Osteoblast (primary cell): ENCODE measurements around the gene MPI. TPM values are rescaled to one million over a fixed set of nuclear protein-coding genes. Genes with fewer than 3 reads are reported as not detected.
A peak's percentile ranks its signal among the peaks of the same experiment; 100 is the strongest.
"Not testable (repeated sequence)": the region's sequence is repeated elsewhere in the genome, so short reads cannot be mapped to it uniquely, and the experiment has no call there.

Experiments
- DNase-seq: peaks from one replicate; pipeline ENCODE4 v3.0.0; 2011; ENCODE audit warnings: low spot score, mixed read lengths; ENCODE audit not compliant: insufficient read length; ENCODE audit errors: missing footprints
- H2AFZ ChIP-seq: 2 replicates; pipeline ENCODE4 v1.6.0; 2011; ENCODE audit warnings: mild to moderate bottlenecking, low read length
- H3K27ac ChIP-seq: 2 replicates; pipeline ENCODE4 v1.5.1; 2011; ENCODE audit warnings: mild to moderate bottlenecking, low read depth, low read length, moderate library complexity
- H3K27me3 ChIP-seq: 2 replicates; pipeline ENCODE4 v1.6.0; 2012; ENCODE audit warnings: mild to moderate bottlenecking, control low read depth, inconsistent platforms, low read length, moderate library complexity; ENCODE audit not compliant: insufficient read depth
- H3K36me3 ChIP-seq: 2 replicates; pipeline ENCODE4 v1.5.1; 2011; ENCODE audit warnings: mild to moderate bottlenecking, low read length, control low read depth, moderate library complexity; ENCODE audit not compliant: insufficient read depth
- H3K4me1 ChIP-seq: 2 replicates; pipeline ENCODE4 v1.5.1; 2011; ENCODE audit warnings: mild to moderate bottlenecking, low read length, control low read depth, moderate library complexity; ENCODE audit not compliant: insufficient read depth
- H3K4me2 ChIP-seq: 2 replicates; pipeline ENCODE4 v1.6.0; 2011; ENCODE audit warnings: mild to moderate bottlenecking, low read length; ENCODE audit not compliant: insufficient read depth
- H3K4me3 ChIP-seq: fragments of 200-600 bp; sonication (generic); 3 replicates; pipeline ENCODE4 v1.5.1; 2012; ENCODE audit warnings: mild to moderate bottlenecking, low read length, inconsistent platforms; ENCODE audit not compliant: insufficient read depth
- H3K79me2 ChIP-seq: 2 replicates; pipeline ENCODE4 v1.6.0; 2012; ENCODE audit warnings: mild to moderate bottlenecking, low read length, control low read depth, inconsistent platforms; ENCODE audit not compliant: insufficient read depth
- H3K9me3 ChIP-seq: 2 replicates; pipeline ENCODE4 v1.5.1; 2011; ENCODE audit warnings: low read depth, low read length, control low read depth
- H4K20me1 ChIP-seq: 2 replicates; pipeline ENCODE4 v1.6.0; 2012; ENCODE audit warnings: mild to moderate bottlenecking, low read length, control low read depth; ENCODE audit not compliant: insufficient read depth
- total RNA-seq: library from RNA; depleted of rRNA; stranded (reverse); fragments of >200 nt; gene quantifications from 2 replicates; pipeline ENCODE4 v1.2.3, GENCODE V29; 2012
- TF ChIP-seq, protein P1 (sequence below): IDR thresholded peaks from 2 replicates; pipeline ENCODE4 v1.5.1; 2011; ENCODE audit warnings: mild to moderate bottlenecking, low read depth, low read length, moderate library complexity; ENCODE audit errors: extremely low read depth

MPI gene
- total RNA-seq, 1 donor: 54.3 TPM

DNA sequence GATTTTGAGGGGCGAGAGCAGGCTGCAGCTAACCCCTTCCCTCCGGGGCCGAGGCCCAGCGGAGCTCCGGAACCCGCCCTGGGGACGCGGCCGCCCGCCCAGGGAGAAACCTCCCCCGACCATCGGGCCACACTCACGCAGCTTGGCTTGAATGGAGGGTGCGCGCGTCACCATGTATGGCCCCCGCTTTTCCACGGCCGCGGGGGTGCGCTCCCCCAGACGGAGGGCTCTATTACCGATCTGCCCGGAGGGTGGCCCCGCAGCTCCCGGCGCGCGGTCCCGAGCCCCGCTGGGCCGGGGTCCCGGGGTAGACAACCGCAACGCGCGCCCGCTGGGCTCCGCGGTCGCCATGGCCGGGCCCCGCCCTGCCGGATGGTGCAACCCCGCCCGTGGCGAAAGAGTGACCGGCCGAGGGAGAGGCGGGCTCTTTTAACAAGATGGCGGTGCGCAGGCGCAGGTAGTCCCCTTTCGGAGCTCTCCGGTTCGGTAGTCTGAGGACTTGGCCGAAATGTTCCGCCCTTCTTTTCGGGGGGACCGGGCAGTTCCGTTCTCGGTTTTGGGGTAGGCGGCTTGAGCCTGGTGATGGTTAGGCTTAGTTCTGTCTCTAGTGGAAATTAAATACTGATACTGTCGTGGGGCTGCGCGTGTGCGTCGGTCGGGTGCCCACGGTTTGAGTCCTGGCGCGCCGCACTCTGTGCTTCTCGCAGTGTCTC is 16.8 kb downstream of the MPI start, which contains the start of gene FAM219B:
TSS of gene FAM219B (minus strand) at position 402 of the 713 bp plus-strand sequence. CDS start at position 351, 51 bp downstream.
- TF ChIP-seq, protein P1, sequence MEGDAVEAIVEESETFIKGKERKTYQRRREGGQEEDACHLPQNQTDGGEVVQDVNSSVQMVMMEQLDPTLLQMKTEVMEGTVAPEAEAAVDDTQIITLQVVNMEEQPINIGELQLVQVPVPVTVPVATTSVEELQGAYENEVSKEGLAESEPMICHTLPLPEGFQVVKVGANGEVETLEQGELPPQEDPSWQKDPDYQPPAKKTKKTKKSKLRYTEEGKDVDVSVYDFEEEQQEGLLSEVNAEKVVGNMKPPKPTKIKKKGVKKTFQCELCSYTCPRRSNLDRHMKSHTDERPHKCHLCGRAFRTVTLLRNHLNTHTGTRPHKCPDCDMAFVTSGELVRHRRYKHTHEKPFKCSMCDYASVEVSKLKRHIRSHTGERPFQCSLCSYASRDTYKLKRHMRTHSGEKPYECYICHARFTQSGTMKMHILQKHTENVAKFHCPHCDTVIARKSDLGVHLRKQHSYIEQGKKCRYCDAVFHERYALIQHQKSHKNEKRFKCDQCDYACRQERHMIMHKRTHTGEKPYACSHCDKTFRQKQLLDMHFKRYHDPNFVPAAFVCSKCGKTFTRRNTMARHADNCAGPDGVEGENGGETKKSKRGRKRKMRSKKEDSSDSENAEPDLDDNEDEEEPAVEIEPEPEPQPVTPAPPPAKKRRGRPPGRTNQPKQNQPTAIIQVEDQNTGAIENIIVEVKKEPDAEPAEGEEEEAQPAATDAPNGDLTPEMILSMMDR: no peak
- Histone ChIP-seq H3K36me3 (peaks cover 30% of the 10 kb centered on the region), H3K27me3 (no peaks in the 10 kb centered on the region), H3K79me2 (peaks cover 22% of the 10 kb centered on the region), H3K9me3 (no peaks in the 10 kb centered on the region), H3K4me3 (peak within 1 kb of the TSS; percentile 86), H4K20me1 (no peaks in the 10 kb centered on the region), H2AFZ (peak within 1 kb of the TSS; percentile 95), H3K4me1 (peaks cover 16% of the 10 kb centered on the region), H3K27ac (peak within 1 kb of the TSS; percentile 76), H3K4me2 (peak within 1 kb of the TSS; percentile 95)
- DNase-seq: peak; percentile 99

DNA sequence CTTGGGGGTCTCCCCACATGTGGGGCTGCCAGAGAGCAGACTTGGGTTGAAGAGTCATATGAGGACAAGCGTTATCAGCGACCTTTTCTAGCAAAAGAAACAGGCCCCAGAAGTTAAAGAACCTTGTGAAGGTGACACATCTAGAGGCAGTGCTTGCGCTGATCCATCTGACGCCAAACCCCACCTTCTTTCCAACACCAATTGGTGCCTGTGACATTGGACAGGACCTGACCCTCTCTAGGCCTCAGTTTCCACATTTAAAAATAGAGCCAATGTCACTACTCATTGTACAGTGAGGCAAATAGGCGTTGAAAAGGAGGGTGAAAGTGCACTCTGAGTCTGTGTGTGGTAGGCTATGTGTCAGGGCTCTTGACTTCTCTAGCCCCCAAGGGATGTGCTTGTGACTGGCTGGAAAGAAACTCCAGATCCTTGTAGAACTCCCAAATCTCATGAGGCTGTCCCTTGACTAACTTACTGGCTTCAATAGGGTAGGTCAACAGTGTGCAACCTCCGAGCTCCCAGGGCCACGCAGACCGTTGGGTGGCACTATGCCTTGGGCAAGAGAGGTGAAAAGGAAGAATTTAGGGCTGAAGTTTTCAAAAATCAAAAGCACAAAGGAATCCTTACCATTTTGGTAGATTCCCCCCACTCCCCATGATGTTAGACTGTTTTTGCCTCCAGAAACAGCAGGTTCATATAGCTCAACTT is 17.5 kb downstream of the MPI start:
- Histone ChIP-seq H4K20me1 (no peaks in the 10 kb centered on the region), H3K27ac (peak overlapping the region; percentile 76), H3K4me2 (peak overlapping the region; percentile 95), H3K36me3 (peaks cover 27% of the 10 kb centered on the region), H3K4me1 (peaks cover 16% of the 10 kb centered on the region), H3K9me3 (no peaks in the 10 kb centered on the region), H2AFZ (peak overlapping the region; percentile 95), H3K27me3 (no peaks in the 10 kb centered on the region), H3K4me3 (peak overlapping the region; percentile 86), H3K79me2 (peaks cover 22% of the 10 kb centered on the region)
- TF ChIP-seq, protein P1: no peak
- DNase-seq: peak; percentile 81

DNA sequence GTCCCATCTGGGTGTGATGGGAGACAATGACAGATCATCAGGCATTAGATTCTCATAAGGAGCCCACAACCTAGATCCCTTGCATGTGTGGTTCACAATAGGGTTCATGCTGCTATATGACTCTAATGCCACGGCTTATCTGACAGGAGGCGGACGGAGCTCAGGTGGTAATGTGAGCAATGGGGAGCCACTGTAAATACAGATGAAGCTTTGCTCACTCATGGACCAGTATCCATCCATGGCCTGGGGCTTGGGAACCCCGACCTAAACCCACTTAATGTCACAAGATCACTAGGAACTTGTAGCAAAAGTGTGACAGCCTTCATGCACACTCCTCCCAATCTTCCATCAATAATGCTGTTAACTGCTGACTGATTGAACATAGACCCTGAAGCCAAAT is 18.8 kb downstream of the MPI start:
- TF ChIP-seq, protein P1: no peak
- Histone ChIP-seq H3K4me3 (no peak overlapping the region), H4K20me1 (no peaks in the 10 kb centered on the region), H3K27me3 (no peaks in the 10 kb centered on the region), H3K79me2 (peaks cover 22% of the 10 kb centered on the region), H3K9me3 (no peaks in the 10 kb centered on the region), H3K27ac (no peak overlapping the region), H3K4me1 (peaks cover 16% of the 10 kb centered on the region), H2AFZ (no peak overlapping the region), H3K36me3 (peaks cover 29% of the 10 kb centered on the region), H3K4me2 (no peak overlapping the region)
- DNase-seq: no peak

DNA sequence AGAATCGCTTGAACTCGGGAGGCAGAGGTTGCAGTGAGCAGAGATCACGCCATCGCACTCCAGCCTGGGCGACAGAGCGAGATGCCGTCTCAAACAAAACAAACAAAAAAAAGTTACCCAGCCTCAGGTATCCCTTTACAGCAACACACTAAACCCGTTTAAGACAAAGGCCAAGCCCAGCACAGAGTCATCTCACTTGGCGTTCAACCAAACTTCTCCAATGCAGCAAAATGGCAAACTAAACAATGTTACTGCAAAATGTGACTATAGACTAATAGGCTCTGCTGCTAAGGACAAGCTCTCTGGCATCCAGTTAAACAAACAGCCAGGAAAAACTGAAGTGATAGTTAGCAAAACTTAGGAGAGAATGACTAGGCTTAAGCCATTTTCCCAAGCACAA is 23.2 kb downstream of the MPI start:
- DNase-seq: peak; percentile 78
- peaks cover 27% of the 10 kb centered on the region for H3K36me3 ChIP-seq
- TF ChIP-seq, protein P1: no peak

DNA sequence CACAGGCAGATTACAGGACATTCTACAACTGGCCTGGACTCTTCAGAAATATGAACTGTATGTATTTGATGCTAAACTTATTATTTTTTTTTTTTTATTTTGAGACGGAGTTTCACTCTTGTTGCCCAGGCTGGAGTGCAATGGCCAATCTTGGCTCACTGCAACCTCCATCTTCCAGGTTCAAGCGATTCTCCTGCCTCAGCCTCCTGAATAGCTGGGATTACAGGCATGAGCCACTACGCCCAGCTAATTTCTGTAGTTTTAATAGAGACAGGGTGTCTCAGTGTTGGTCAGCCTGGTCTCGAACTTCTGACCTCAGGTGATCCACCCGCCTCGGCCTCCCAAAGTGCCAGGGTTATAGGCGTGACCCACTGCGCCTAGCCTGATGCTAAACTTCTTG is 24.0 kb downstream of the MPI start:
- not testable (repeated sequence) for H3K27ac ChIP-seq, H3K4me3 ChIP-seq, H3K79me2 ChIP-seq, H3K4me2 ChIP-seq, H3K9me3 ChIP-seq, H3K4me1 ChIP-seq, H4K20me1 ChIP-seq, H2AFZ ChIP-seq, DNase-seq, H3K27me3 ChIP-seq
- peaks cover 33% of the 10 kb centered on the region for H3K36me3 ChIP-seq

More for the DNA sequence above, 23.2 kb downstream of the MPI start:
- H3K4me1 ChIP-seq: no peaks in the 10 kb centered on the region
- H3K4me3 ChIP-seq: no peak overlapping the region
- no peak overlapping the region for H2AFZ ChIP-seq
- H3K27ac ChIP-seq: peak overlapping the region; percentile 23
- H3K4me2 ChIP-seq: no peak overlapping the region
- no peaks in the 10 kb centered on the region for H3K9me3 ChIP-seq
- H3K79me2 ChIP-seq: no peaks in the 10 kb centered on the region
- no peaks in the 10 kb centered on the region for H4K20me1 ChIP-seq
- H3K27me3 ChIP-seq: no peaks in the 10 kb centered on the region
